ENCODE results near the gene CANX. TPM values are rescaled to one million over a fixed set of nuclear protein-coding genes. Genes with fewer than 3 reads are reported as not detected.

CANX gene
- total and polyA plus RNA-seq, 9 of the 15 experiments (the other 6 are each of a cell fraction or from before 2014, with no cell fraction given) = 155 to 893 (median 589) TPM

- TF ChIP-seq, protein P1, sequence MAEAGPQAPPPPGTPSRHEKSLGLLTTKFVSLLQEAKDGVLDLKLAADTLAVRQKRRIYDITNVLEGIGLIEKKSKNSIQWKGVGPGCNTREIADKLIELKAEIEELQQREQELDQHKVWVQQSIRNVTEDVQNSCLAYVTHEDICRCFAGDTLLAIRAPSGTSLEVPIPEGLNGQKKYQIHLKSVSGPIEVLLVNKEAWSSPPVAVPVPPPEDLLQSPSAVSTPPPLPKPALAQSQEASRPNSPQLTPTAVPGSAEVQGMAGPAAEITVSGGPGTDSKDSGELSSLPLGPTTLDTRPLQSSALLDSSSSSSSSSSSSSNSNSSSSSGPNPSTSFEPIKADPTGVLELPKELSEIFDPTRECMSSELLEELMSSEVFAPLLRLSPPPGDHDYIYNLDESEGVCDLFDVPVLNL (CRISPR knock-in tag; IDR thresholded peaks at IDR 0.05; ENCODE audit: low read depth) = peak; percentile 86
- peak; percentile 88 for TF ChIP-seq THRB (CRISPR knock-in tag; conservative IDR thresholded peaks at IDR 0.05)
- TF ChIP-seq FOXP1 (CRISPR knock-in tag; IDR thresholded peaks at IDR 0.05) = no peak; the same call in none of the 2 replicates
- TF ChIP-seq TARDBP (IDR thresholded peaks at IDR 0.05) = peak; percentile 58; the same call in 1 of the 2 replicates
- TF ChIP-seq, protein P2, sequence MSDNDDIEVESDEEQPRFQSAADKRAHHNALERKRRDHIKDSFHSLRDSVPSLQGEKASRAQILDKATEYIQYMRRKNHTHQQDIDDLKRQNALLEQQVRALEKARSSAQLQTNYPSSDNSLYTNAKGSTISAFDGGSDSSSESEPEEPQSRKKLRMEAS (CRISPR knock-in tag; IDR thresholded peaks at IDR 0.05) = peak; percentile 85
- TF ChIP-seq ARNT (IDR thresholded peaks at IDR 0.05) = no peak
- TF ChIP-seq ARID1B (IDR thresholded peaks at IDR 0.05) = 0 out of 2 replicates have a peak, but pooled peaks have one; percentile 23
- peak; percentile 59; the same call in 1 of the 2 replicates for TF ChIP-seq ZFP1 (CRISPR knock-in tag; IDR thresholded peaks at IDR 0.05)
- TF ChIP-seq MTA3 (IDR thresholded peaks at IDR 0.05; ENCODE audit: borderline replicate concordance) = peak; percentile 81; the same call in 1 of the 2 replicates
- TF ChIP-seq C11orf30 (IDR thresholded peaks at IDR 0.05; ENCODE audit: low read depth) = peak; percentile 66
- TF ChIP-seq HNRNPLL (IDR thresholded peaks at IDR 0.05; ENCODE audit: low read depth, low read length, poor library complexity, severe bottlenecking) = peak; percentile 72
- peak; percentile 22 for TF ChIP-seq ZFP36 (IDR thresholded peaks at IDR 0.05; ENCODE audit: low read depth, low read length, partially characterized antibody)
- peak; percentile 74 for TF ChIP-seq FIP1L1 (IDR thresholded peaks at IDR 0.05; ENCODE audit: low read depth, low read length, poor library complexity, severe bottlenecking)
- no peak for TF ChIP-seq ASH1L (IDR thresholded peaks at IDR 0.05; ENCODE audit: borderline replicate concordance, low read depth, partially characterized antibody)
- TF ChIP-seq FOXP4 (CRISPR knock-in tag; IDR thresholded peaks at IDR 0.05; ENCODE audit: borderline replicate concordance) = peak; percentile 73
- TF ChIP-seq ZNF589 (CRISPR knock-in tag; IDR thresholded peaks at IDR 0.05; ENCODE audit: low read depth) = 0 out of 2 replicates have a peak, but pooled peaks have one; percentile 14
- TF ChIP-seq ZFX (CRISPR knock-in tag; IDR thresholded peaks at IDR 0.05) = peak; percentile 84
- TF ChIP-seq POLR2H (tag; IDR thresholded peaks at IDR 0.05; ENCODE audit: low read depth) = peak; percentile 45
- peak; percentile 74; the same call in 1 of the 2 replicates for TF ChIP-seq JUN (IDR thresholded peaks at IDR 0.05; ENCODE audit: borderline replicate concordance, low read depth, low read length)
- no peak for TF ChIP-seq JUN (CRISPR knock-in tag; IDR thresholded peaks at IDR 0.05; ENCODE audit: borderline replicate concordance)
- TF ChIP-seq NR1H2 (CRISPR knock-in tag; IDR thresholded peaks at IDR 0.05) = peak; percentile 82; the same call in 1 of the 2 replicates
- no peak for TF ChIP-seq ZKSCAN8 (CRISPR knock-in tag; IDR thresholded peaks at IDR 0.05)
- peak; percentile 97 for TF ChIP-seq RBFOX2 (IDR thresholded peaks at IDR 0.05; ENCODE audit: low read depth, low read length)
- TF ChIP-seq POLR2B (IDR thresholded peaks at IDR 0.05; ENCODE audit: low read depth, partially characterized antibody) = peak; percentile 99
These were observed 20.3 kb upstream of the CANX start (continued) for GRCh38 chr5:179678223-179679013.
